Measurements from ENCODE around the gene KIAA1755.

KIAA1755 gene

GRCh38 chr20:38166703-38167233, 93.8 kb downstream of the KIAA1755 start:
- no peak for DNase-seq (ENCODE audit: extremely low spot score)
- TF ChIP-seq, protein P1, sequence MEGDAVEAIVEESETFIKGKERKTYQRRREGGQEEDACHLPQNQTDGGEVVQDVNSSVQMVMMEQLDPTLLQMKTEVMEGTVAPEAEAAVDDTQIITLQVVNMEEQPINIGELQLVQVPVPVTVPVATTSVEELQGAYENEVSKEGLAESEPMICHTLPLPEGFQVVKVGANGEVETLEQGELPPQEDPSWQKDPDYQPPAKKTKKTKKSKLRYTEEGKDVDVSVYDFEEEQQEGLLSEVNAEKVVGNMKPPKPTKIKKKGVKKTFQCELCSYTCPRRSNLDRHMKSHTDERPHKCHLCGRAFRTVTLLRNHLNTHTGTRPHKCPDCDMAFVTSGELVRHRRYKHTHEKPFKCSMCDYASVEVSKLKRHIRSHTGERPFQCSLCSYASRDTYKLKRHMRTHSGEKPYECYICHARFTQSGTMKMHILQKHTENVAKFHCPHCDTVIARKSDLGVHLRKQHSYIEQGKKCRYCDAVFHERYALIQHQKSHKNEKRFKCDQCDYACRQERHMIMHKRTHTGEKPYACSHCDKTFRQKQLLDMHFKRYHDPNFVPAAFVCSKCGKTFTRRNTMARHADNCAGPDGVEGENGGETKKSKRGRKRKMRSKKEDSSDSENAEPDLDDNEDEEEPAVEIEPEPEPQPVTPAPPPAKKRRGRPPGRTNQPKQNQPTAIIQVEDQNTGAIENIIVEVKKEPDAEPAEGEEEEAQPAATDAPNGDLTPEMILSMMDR (IDR thresholded peaks at IDR 0.05; ENCODE audit: control extremely low read depth, extremely low read depth, low read depth, missing control alignments), result no peak
- CTCF ChIA-PET, result interaction anchor here (0.7 to 10.6 kb wide), 16 partner anchors 9 to 602 kb away, joined by 3 to 116 read pairs (median 4); no protein-coding TSS in a partner anchor
- POLR2A ChIA-PET, result no interaction called here

- no peak for DNase-seq (ENCODE audit: extremely low spot score)
- TF ChIP-seq, protein P1 (IDR thresholded peaks at IDR 0.05; ENCODE audit: control extremely low read depth, extremely low read depth, low read depth, missing control alignments), result no peak
- POLR2A ChIA-PET, result no interaction called here
- CTCF ChIA-PET, result interaction anchor here (0.7 to 10.6 kb wide), 15 partner anchors 10 to 601 kb away, joined by 3 to 116 read pairs (median 4); no protein-coding TSS in a partner anchor
Observed at GRCh38 chr20:38165966-38166702, 94.4 kb downstream of the KIAA1755 start.

DNA sequence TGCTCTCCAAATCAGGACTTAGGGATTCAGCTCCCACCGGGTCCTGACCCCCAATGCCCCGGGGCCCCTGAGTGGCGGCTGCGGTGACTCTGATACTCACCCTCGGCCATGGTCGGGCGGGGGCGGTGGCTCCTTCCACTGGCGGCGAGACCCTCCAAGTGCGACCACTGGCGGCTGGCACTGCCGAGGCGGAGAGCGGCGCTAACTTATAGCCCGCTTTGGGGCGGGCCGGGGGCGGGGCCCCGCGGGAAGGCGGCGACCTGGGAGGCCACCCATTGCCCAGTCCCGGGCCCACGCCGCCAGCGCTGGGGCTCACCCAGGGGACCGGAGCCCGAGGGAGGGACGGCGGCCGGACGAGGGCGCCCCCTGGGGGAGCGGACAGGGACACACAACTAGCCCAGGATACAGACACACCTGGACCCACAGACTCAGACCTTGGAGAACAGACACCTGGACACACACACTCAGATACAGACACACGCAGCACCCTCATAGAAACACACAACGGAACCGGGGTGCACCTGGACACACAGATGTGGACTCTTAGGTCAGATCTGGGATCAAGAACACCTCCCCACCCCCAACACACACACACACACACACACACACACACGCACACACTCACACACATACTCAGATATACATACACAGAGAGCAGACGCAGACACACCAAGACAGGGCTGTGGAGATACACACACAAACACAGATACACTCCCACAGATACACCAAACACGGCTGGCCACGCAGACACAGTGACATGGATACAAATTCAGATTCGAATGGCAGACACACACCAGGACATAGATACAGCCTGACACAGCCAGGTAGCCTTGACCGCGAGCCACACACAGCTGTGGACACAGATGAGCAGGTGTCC, 95.2 kb downstream of the KIAA1755 start, which contains the start of gene TGM2:
TGM2 (minus strand) TSS at position 182 of the 877 bp plus-strand sequence; CDS start at position 110, 72 bp downstream.
- TF ChIP-seq, protein P1 (IDR thresholded peaks at IDR 0.05; ENCODE audit: control extremely low read depth, extremely low read depth, low read depth, missing control alignments), result peak; percentile 74

DNA sequence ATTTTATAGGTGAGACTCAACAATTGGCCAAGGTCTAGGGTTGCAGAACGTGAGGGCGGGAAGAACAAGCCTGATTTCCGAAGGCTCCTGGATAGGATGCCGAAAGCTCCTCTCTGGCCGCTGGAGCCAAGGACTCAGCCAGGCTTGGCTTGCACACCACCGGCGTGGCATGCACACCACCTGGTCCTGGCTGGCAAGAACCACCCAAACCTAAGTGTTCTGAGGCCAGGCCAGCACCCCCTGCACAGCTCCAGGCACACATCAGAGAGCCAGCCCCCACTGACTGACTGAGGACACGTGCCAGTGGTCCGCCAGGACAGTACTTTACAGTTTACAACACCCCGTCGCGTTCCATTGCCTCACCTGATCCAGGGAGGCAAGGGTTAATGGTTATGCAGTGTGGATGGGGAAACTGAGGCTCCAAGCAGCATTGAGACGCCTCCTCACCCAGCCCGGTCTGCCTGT, 95.9 kb downstream of the KIAA1755 start:
- DNase-seq (ENCODE audit: extremely low spot score), result no peak
- ChIA-PET CTCF (interaction anchor here (0.7 to 10.6 kb wide), 18 partner anchors 10 to 599 kb away, joined by 3 to 116 read pairs (median 4); no protein-coding TSS in a partner anchor), POLR2A (no interaction called here)
- TF ChIP-seq, protein P1 (IDR thresholded peaks at IDR 0.05; ENCODE audit: control extremely low read depth, extremely low read depth, low read depth, missing control alignments), result no peak

More for the DNA sequence above, 95.2 kb downstream of the KIAA1755 start, which contains the start of gene TGM2:
- ChIA-PET POLR2A (no interaction called here), CTCF (interaction anchor here (0.7 to 10.6 kb wide), 22 partner anchors 11 to 600 kb away, joined by 3 to 116 read pairs (median 4); no protein-coding TSS in a partner anchor)
- DNase-seq (ENCODE audit: extremely low spot score), result peak; percentile 89

GRCh38 chr20:38164069-38164468, 96.5 kb downstream of the KIAA1755 start:
- TF ChIP-seq, protein P1 (IDR thresholded peaks at IDR 0.05; ENCODE audit: control extremely low read depth, extremely low read depth, low read depth, missing control alignments), result no peak
- POLR2A ChIA-PET, result no interaction called here
- DNase-seq (ENCODE audit: extremely low spot score), result no peak
- CTCF ChIA-PET, result interaction anchor here (0.9 to 10.6 kb wide), 19 partner anchors 9 to 599 kb away, joined by 3 to 116 read pairs (median 5); no protein-coding TSS in a partner anchor

Data from GM10248 (cell line).